Stimulated activated naive CD8-positive, alpha-beta T cell treated with anti-CD3 and anti-CD28 coated beads, Interleukin-15, Interleukin-2, amounts not matched to agents 100 ng/mL and 50 ng/mL, for 24 hours (primary cell): ENCODE measurements around the gene CYTH2.

Source experiments
- H3K27ac Mint-ChIP-seq: one replicate; pipeline ENCODE4 v1.8.0; 2021; ENCODE audit warnings: mild to moderate bottlenecking, mixed read lengths
- H3K27me3 Mint-ChIP-seq: one replicate; pipeline ENCODE4 v1.8.0; 2021; ENCODE audit warnings: mixed read lengths
- H3K36me3 Mint-ChIP-seq: one replicate; pipeline ENCODE4 v1.8.0; 2021; ENCODE audit warnings: low read depth, mixed read lengths
- H3K4me1 Mint-ChIP-seq: one replicate; pipeline ENCODE4 v1.8.0; 2021; ENCODE audit warnings: low read depth, mixed read lengths
- H3K4me3 Mint-ChIP-seq: one replicate; pipeline ENCODE4 v1.8.0; 2021; ENCODE audit warnings: mild to moderate bottlenecking, mixed read lengths
- H3K9me3 Mint-ChIP-seq: one replicate; pipeline ENCODE4 v1.8.0; 2021; ENCODE audit warnings: mixed read lengths

CYTH2 gene

GRCh38 chr19:48469289-48469881 is at the start of gene CYTH2:
CYTH2 (plus strand) TSS chr19:48469369; CDS start chr19:48469508, 139 bp downstream.
- Mint-ChIP-seq H3K9me3 (no peaks in the 10 kb centered on the region), H3K4me1 (peaks cover 25% of the 10 kb centered on the region), H3K4me3 (peak within 1 kb of the TSS; percentile 87), H3K27me3 (no peaks in the 10 kb centered on the region), H3K27ac (peak within 1 kb of the TSS; percentile 83), H3K36me3 (peaks cover 10% of the 10 kb centered on the region)

GRCh38 chr19:48421548-48421947 is 47.6 kb upstream of the CYTH2 start:
- Mint-ChIP-seq H3K4me1 (peaks cover 32% of the 10 kb centered on the region), H3K4me3 (no peak overlapping the region), H3K36me3 (no peaks in the 10 kb centered on the region), H3K9me3 (no peaks in the 10 kb centered on the region), H3K27me3 (peaks cover 9% of the 10 kb centered on the region), H3K27ac (no peak overlapping the region)

- peak overlapping the region; percentile 38 for H3K27ac Mint-ChIP-seq
- H3K27me3 Mint-ChIP-seq: peaks cover 3% of the 10 kb centered on the region
- no peaks in the 10 kb centered on the region for H3K9me3 Mint-ChIP-seq
- H3K4me1 Mint-ChIP-seq: peaks cover 12% of the 10 kb centered on the region
- no peaks in the 10 kb centered on the region for H3K36me3 Mint-ChIP-seq
- H3K4me3 Mint-ChIP-seq: peak overlapping the region; percentile 42
These were observed 44.4 kb upstream of the CYTH2 start for GRCh38 chr19:48424694-48425219.

- Mint-ChIP-seq H3K27ac (no peak overlapping the region), H3K9me3 (no peaks in the 10 kb centered on the region), H3K36me3 (no peaks in the 10 kb centered on the region), H3K4me3 (no peak overlapping the region), H3K27me3 (no peaks in the 10 kb centered on the region), H3K4me1 (peaks cover 7% of the 10 kb centered on the region)
These were observed 40.5 kb upstream of the CYTH2 start for GRCh38 chr19:48428670-48429069.

- no peak overlapping the region for H3K4me3 Mint-ChIP-seq
- H3K4me1 Mint-ChIP-seq: no peaks in the 10 kb centered on the region
- no peaks in the 10 kb centered on the region for H3K36me3 Mint-ChIP-seq
- no peaks in the 10 kb centered on the region for H3K9me3 Mint-ChIP-seq
- H3K27me3 Mint-ChIP-seq: peaks cover 18% of the 10 kb centered on the region
- H3K27ac Mint-ChIP-seq: no peak overlapping the region
These were observed 35.8 kb upstream of the CYTH2 start for GRCh38 chr19:48433337-48433736.

- Mint-ChIP-seq H3K36me3 (no peaks in the 10 kb centered on the region), H3K27me3 (peaks cover 32% of the 10 kb centered on the region), H3K9me3 (no peaks in the 10 kb centered on the region), H3K4me1 (no peaks in the 10 kb centered on the region), H3K4me3 (no peak overlapping the region), H3K27ac (no peak overlapping the region)
These were observed 32.6 kb upstream of the CYTH2 start for GRCh38 chr19:48436586-48436985.

- Mint-ChIP-seq H3K4me3 (no peak overlapping the region), H3K9me3 (no peaks in the 10 kb centered on the region), H3K4me1 (peaks cover 24% of the 10 kb centered on the region), H3K36me3 (peaks cover 7% of the 10 kb centered on the region), H3K27me3 (peaks cover 41% of the 10 kb centered on the region), H3K27ac (no peak overlapping the region)
These were observed 27.7 kb upstream of the CYTH2 start for GRCh38 chr19:48441360-48442050.

GRCh38 chr19:48442116-48443035 is 26.8 kb upstream of the CYTH2 start:
- Mint-ChIP-seq H3K27me3 (peaks cover 40% of the 10 kb centered on the region), H3K36me3 (peaks cover 10% of the 10 kb centered on the region), H3K27ac (no peak overlapping the region), H3K9me3 (no peaks in the 10 kb centered on the region), H3K4me3 (no peak overlapping the region), H3K4me1 (peaks cover 27% of the 10 kb centered on the region)

GRCh38 chr19:48443256-48443655 is 25.9 kb upstream of the CYTH2 start:
- Mint-ChIP-seq H3K4me1 (peaks cover 36% of the 10 kb centered on the region), H3K36me3 (peaks cover 19% of the 10 kb centered on the region), H3K27ac (no peak overlapping the region), H3K4me3 (no peak overlapping the region), H3K9me3 (no peaks in the 10 kb centered on the region), H3K27me3 (peaks cover 33% of the 10 kb centered on the region)

GRCh38 chr19:48443731-48444128 is 25.4 kb upstream of the CYTH2 start:
- Mint-ChIP-seq H3K4me1 (peaks cover 38% of the 10 kb centered on the region), H3K4me3 (no peak overlapping the region), H3K36me3 (peaks cover 24% of the 10 kb centered on the region), H3K27ac (no peak overlapping the region), H3K9me3 (no peaks in the 10 kb centered on the region), H3K27me3 (peaks cover 33% of the 10 kb centered on the region)

GRCh38 chr19:48444129-48444935 is 24.8 kb upstream of the CYTH2 start:
- Mint-ChIP-seq H3K4me3 (peak overlapping the region; percentile 88), H3K9me3 (no peaks in the 10 kb centered on the region), H3K27me3 (peaks cover 30% of the 10 kb centered on the region), H3K4me1 (peaks cover 38% of the 10 kb centered on the region), H3K36me3 (peaks cover 30% of the 10 kb centered on the region), H3K27ac (peak overlapping the region; percentile 95)

GRCh38 chr19:48444936-48445200 is 24.3 kb upstream of the CYTH2 start:
- Mint-ChIP-seq H3K4me3 (peak overlapping the region; percentile 88), H3K4me1 (peaks cover 38% of the 10 kb centered on the region), H3K27me3 (peaks cover 27% of the 10 kb centered on the region), H3K27ac (peak overlapping the region; percentile 95), H3K9me3 (no peaks in the 10 kb centered on the region), H3K36me3 (peaks cover 34% of the 10 kb centered on the region)

- H3K9me3 Mint-ChIP-seq: no peaks in the 10 kb centered on the region
- H3K4me1 Mint-ChIP-seq: peaks cover 38% of the 10 kb centered on the region
- H3K27ac Mint-ChIP-seq: peak overlapping the region; percentile 95
- peaks cover 34% of the 10 kb centered on the region for H3K36me3 Mint-ChIP-seq
- peaks cover 27% of the 10 kb centered on the region for H3K27me3 Mint-ChIP-seq
- peak overlapping the region; percentile 88 for H3K4me3 Mint-ChIP-seq
These were observed 23.9 kb upstream of the CYTH2 start for GRCh38 chr19:48445256-48445605.

- Mint-ChIP-seq H3K27me3 (peaks cover 23% of the 10 kb centered on the region), H3K36me3 (peaks cover 37% of the 10 kb centered on the region), H3K4me1 (peaks cover 38% of the 10 kb centered on the region)
These were observed 23.3 kb upstream of the CYTH2 start, which contains the start of gene GRWD1 for GRCh38 chr19:48445606-48446481. GRWD1 (plus strand) TSS chr19:48445983; CDS start chr19:48446006, 23 bp downstream.

More at GRCh38 chr19:48445606-48446481, 23.3 kb upstream of the CYTH2 start, which contains the start of gene GRWD1:
- Mint-ChIP-seq H3K9me3 (no peaks in the 10 kb centered on the region), H3K27ac (peak within 1 kb of the TSS; percentile 95), H3K4me3 (peak within 1 kb of the TSS; percentile 88)
